Hematopoietic multipotent progenitor cell (in vitro differentiated cells): ENCODE data around the gene CGAS. TPM values are rescaled to one million over a fixed set of nuclear protein-coding genes. Genes with fewer than 3 reads are reported as not detected.
"Not testable (repeated sequence)": the region's sequence is repeated elsewhere in the genome, so short reads cannot be mapped to it uniquely, and the experiment has no call there.

Source experiments
- DNase-seq, 3 donors: peaks; one replicate each; pipeline ENCODE4 v3.0.0-alpha.2; 2011 to 2015; ENCODE audit warnings: low read depth in 2 of 3, low spot score in 2 of 3
- total RNA-seq: library from RNA; depleted of rRNA; stranded (reverse); fragments of >200 nt; gene quantifications from one replicate; pipeline ENCODE4 v1.2.3, GENCODE V29; 2012

Gene CGAS
- total RNA-seq = 8.3 TPM

- peak; percentile 44 to 88 (median 84) for DNase-seq
Observed at GRCh38 chr6:73452107-73452461, at the start of gene CGAS. Gene CGAS, minus strand, starts transcription at chr6:73452297. Its CDS starts 116 bp downstream, at chr6:73452181.

- no peak for DNase-seq
Observed at GRCh38 chr6:73497915-73498314, 45.8 kb upstream of the CGAS start.

DNA sequence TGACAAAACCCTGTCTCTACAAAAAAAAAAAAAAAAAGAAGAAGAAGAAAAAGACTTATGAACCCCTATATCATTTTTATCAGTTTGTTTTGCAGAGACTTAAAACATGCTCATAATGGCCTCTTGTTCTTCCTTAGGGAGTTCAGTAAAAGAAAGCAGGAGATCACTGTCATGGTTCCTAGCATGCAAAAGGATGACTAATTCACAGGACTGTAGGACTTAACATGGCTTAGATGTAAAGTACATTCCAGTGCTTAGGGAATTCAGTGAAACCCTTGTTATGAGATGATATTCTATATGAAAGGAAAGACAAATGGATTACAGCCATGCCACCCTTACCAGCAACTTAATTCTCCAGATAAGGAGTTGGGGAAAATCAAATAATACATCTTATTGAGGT, 39.3 kb upstream of the CGAS start:
- no peak for DNase-seq

- DNase-seq = no peak
Observed at GRCh38 chr6:73487473-73487872, 35.4 kb upstream of the CGAS start.

DNA sequence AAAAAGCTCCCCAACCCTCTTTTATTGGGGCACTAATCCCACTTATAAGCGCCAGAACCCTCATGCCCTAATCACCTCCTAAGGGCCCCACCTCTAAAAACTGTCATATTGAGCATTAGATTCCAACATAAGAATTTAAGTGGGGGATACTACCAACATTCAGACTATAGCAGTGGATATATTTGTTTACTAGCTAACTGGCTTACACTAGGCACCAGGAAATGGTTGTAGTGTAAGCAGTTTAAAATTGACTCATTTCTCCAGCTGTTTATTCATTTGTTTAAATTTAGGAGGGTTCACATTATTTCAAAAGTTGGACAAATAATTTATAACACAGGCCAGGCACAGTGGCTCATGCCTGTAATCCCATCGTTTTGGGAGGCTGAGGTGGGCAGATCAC, 32.3 kb upstream of the CGAS start:
- DNase-seq = no peak

GRCh38 chr6:73481969-73482368, 29.9 kb upstream of the CGAS start:
- no peak for DNase-seq

- DNase-seq = no peak
Observed at GRCh38 chr6:73477407-73477806, 25.3 kb upstream of the CGAS start.

GRCh38 chr6:73476723-73477122, 24.6 kb upstream of the CGAS start:
- no peak for DNase-seq

DNA sequence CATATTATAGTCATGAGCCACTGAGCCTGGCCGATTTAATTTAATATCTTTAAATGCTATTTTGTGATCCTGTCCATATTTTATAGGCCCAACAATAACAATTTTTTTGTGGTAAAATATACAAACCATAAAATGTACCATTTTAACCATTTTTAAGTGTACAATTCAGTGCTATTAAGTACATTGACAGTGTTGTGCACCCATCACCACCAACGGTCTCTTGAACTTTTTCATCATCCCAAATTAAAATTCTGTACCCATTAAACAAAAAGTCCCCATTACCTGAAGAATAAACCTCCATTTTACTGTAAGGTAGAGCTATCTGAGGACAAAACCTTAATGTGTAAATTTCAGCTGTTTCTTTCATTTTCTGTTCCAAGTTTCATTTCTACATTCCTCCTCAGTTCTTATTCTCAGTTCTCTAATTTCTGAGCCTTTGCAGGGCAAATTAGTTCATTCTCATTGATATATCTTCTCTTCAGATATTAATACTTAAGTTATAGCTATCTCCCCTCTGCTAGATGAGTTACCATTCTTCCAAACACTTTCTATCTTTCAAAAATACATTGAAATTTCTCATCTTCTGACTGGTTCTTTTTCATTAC, 19.7 kb upstream of the CGAS start:
- DNase-seq = no peak

DNA sequence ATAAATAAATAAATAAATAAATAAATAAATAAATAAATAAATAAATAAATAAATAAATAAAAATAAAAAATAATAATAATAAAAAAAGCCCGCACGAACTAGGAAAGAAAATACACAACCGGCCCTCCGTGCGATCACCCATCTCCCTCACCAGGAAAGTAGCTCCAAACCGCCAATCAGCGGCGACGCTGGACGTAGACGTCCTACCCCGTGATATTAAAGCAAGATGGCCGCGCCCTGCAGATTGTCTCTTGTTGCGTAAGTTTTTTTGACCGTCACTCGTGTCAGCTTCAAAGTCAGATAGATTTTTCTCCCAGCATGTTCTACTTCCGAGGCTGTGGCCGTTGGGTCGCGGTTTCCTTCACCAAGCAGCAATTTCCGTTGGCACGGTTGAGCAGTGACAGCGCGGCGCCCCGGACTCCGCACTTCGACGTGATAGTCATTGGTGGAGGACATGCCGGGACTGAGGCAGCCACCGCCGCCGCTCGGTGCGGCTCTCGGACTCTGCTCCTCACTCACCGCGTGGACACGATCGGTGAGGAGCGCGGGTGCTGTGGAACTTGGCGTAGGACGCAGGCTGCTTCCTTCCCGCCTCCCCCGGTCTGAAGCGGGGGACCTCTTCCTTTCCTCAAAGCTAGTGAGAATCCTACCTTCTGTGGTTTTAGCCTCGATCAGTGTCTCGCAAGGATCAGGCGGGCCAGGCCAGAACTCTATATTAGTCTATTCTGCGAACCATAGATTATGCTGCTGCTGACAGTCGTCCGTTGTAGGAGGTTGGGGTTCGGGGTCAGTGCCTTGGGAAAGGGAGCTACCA, 9.6 kb upstream of the CGAS start, which contains the start of gene MTO1:
TSS of gene MTO1 (plus strand) at position 201 of the 814 bp plus-strand sequence. CDS start at position 319, 118 bp downstream.
- DNase-seq = peak; percentile 73 to 92 (median 91)

- no peak for DNase-seq
Observed at GRCh38 chr6:73460056-73460455, 8.0 kb upstream of the CGAS start.

GRCh38 chr6:73459474-73459873, 7.4 kb upstream of the CGAS start:
- not testable (repeated sequence) for DNase-seq

DNA sequence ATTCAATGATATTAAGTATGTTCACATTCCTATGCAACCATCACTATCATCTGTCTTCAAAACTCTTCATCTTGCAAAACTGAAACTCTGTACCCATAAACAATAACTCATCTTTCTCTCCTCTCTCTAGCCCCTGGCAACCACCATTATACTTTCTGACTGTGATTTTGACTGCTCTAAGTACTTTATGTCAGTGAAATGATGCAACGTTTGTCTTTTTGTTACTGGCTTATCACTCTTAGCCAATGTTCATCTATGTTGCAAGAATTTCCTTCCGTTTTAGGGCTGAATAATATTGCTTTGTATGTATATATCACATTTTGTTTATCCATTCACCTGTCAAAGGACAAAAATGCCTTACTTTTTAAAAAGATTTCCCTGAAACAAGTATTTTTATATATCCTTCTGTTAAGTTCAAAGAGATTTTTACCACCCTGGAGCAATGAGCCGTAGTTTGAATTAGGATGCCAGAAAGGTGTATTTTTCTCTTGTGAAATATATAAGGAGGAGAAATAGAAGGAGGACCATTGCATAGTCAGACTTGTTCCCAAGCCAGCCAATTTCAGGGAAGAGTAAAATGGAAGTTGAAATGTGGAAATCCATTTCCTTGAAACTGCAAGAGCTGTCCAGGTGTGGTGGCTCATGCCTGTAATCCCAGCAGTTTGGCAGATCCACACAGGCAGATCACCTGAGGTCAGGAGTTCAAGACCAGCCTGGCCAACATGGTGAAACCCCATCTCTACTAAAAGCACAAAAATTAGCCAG, 4.0 kb upstream of the CGAS start:
- peak in 2 of 3 donors; percentile 13 to 25 for DNase-seq

DNA sequence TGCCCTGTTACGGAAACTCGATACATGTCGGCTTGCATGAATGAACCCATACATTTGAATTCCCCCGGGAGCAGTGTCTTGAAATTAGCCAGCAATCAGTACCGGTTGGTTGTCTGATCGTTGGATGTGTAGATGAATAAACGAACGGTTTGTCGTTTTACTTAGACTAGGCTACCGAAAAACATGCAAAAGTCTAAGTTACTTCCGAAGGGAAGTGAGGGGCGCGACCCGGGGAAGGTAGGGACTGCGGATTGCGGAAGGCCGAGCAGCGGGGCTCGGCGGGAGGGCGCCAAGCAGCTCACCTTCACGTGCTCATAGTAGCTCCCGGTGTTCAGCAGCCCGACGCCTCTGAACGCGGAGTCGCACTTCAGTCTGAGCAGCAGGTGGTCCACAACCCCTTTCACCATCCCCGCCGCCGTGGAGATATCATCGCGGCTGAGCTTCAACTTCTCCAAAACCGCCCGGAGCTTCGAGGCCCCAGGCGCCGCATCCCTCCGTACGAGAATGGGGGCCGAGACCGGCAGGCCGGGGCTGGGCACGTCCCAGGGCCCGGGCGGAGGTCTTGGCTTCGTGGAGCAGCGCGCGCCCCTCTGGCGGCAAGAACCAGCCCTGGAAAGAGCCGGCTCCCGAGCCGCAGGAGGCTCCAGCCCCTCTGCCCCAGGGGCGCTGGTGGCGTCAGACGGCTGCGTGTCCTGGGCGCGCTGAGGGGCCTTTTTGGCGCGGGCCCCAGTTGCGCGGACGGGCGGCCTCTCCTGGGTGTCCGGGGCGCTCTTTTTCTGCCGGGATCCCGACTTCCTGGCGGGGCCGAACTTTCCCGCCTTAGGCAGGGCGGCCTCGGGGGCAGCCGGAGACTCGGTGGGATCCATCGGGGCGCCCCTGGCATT, 632 bp downstream of the CGAS start:
- DNase-seq = peak; percentile 21 to 69 (median 59)

DNA sequence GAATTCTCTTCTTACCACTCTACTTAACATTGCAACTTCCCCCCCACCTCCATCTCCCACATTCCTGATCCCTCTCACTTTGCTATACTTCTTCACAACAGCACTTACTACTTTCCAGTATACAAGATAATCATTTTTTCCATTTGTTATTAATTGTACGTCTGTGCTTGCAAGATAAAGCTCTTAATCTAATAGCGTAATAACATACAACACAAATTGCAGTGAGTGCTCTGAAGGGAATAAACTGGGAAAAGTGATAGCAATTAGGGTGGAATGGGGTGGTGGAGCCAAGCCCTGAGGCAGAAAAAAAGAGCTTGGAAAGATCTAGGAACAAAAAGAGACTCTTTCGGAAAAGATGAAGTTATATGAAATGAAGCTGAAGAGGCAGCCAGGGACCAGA, 8.5 kb downstream of the CGAS start:
- DNase-seq = no peak

DNA sequence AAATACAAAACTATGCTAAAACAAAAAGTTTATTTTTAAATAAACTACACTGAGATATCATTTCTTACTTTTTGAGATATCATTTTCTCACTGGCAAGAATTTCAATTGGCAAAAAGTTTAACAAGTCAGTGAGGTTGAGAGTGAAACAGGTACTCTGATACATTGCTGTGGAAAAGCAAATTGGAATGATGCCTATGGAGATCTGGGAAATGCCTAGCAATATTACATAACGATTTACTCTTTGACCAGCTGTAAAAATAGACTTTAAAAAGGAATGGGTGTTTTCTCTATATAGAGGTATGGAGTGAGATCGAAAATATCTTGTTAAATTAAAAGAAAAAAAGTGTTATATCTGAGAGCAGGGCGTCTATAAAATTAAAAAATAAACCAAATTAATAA, 16.9 kb downstream of the CGAS start:
- DNase-seq = no peak

DNA sequence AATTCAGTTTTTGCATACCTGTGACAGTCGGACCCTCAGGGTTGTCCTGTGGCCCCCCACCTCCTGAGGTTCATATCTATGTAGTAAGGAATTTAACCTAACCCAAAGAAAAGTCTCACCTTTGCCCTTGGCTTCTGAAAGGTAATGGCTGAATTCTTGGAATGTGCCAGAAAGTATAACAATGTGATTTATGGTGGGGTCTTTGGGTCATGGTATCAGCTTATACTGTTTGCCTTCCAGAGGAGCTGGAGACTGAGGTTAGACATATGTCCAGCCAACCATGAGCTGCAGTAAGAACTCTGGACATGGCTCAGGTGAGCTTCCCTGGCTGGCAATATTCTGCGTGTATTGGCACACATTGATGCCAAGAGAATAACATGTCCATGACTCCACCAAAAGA, 30.6 kb downstream of the CGAS start:
- no peak for DNase-seq

DNA sequence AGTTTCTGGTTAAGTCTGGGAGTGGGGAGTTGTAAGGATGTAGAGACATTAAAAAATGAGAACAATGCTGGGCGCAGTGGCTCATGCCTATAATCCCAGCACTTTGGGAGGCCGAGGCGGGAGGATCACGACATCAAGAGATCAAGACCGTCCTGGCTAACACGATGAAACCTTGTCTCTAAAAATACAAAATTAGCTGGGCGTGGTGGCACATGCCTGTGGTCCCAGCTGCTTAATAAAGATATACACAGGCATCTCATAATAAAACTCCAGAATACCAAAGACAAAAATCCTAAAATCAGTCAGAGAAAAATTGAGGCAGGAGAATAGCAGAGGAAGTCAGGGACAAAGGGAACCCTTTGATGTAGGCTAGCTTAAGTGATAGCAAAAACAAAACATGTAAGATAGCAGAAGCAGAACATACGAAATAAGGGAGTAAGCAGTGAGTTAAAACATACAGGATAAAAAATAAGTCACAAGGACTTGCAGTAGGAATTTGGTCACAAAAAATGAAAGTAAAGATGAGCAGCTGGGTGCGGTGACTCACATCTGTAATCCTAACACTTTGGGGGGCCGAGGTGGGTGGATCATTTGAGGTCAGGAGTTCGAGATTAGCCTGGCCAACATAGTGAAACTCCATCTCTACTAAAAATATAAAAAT, 33.9 kb downstream of the CGAS start:
- no peak for DNase-seq

DNA sequence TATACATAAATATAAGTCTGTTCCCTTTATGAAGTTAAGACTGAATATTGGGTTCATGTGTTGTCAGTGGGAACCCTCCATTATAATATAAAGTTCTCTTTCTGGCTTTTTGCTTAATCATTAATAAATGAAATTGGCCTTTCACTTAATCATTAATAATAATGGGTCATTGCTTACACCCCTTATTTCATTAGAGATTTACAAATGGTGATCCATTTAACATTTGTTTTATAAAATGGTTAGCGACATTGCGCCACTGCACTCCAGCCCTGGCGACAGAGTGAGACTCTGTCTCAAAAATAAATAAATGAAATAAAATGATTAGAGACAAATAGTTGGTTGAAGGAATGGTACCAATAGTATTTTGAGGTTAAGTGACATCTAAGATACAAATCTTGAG, 39.0 kb downstream of the CGAS start:
- DNase-seq = no peak

- no peak for DNase-seq
Observed at GRCh38 chr6:73409395-73409794, 42.7 kb downstream of the CGAS start.
